Activated T-helper 1 cell treated with anti-CD3 and anti-CD28 coated beads, Interleukin-2, amount 50 U/mL, for 16 hours (primary cell): ENCODE results near the gene C6orf47.

ENCODE experiments used
- DNase-seq, 2 donors: peaks; one replicate each; pipeline ENCODE4 v3.0.0-alpha.2; 2020; ENCODE audit warnings: low read depth in 1 of 2, low spot score in 1 of 2

C6orf47 gene

GRCh38 chr6:31687860-31688693 lies 27.5 kb upstream of the C6orf47 start:
- no peak for DNase-seq

- DNase-seq, result no peak
Observed at GRCh38 chr6:31687321-31687720, 26.7 kb upstream of the C6orf47 start.

- DNase-seq, result no peak
Observed at GRCh38 chr6:31686483-31686882, 25.9 kb upstream of the C6orf47 start.

- DNase-seq, result no peak
Observed at GRCh38 chr6:31683591-31683990, 23.0 kb upstream of the C6orf47 start.

- no peak for DNase-seq
Observed at GRCh38 chr6:31681135-31681671, 20.6 kb upstream of the C6orf47 start.

GRCh38 chr6:31680226-31681134 lies 19.9 kb upstream of the C6orf47 start, which contains the start of gene LY6G5C:
Gene LY6G5C, minus strand, starts transcription at chr6:31681067. Its CDS starts 694 bp downstream, at chr6:31680373.
- peak; percentile 37 to 40 for DNase-seq

- DNase-seq, result no peak
Observed at GRCh38 chr6:31677955-31678354, 17.4 kb upstream of the C6orf47 start.

GRCh38 chr6:31676904-31677303 lies 16.3 kb upstream of the C6orf47 start:
- DNase-seq, result no peak

GRCh38 chr6:31676322-31676903 lies 15.8 kb upstream of the C6orf47 start:
- DNase-seq, result no peak

GRCh38 chr6:31669676-31670075 lies 9.1 kb upstream of the C6orf47 start, which contains the start of gene LY6G5B:
Gene LY6G5B, plus strand, starts transcription at chr6:31669976. Its CDS starts 975 bp downstream, at chr6:31670951.
- no peak for DNase-seq

- no peak for DNase-seq
Observed at GRCh38 chr6:31666337-31666965, 5.9 kb upstream of the C6orf47 start.

- peak; percentile 94 to 98 for DNase-seq
Observed at GRCh38 chr6:31665501-31666336, 5.1 kb upstream of the C6orf47 start, which contains the start of gene CSNK2B. Gene CSNK2B, plus strand, starts transcription at chr6:31666080. Its CDS starts 752 bp downstream, at chr6:31666832.

GRCh38 chr6:31664790-31665500 lies 4.4 kb upstream of the C6orf47 start, which contains the start of gene GPANK1:
Gene GPANK1, minus strand, starts transcription at chr6:31664997. Its CDS starts 519 bp downstream, at chr6:31664478.
- peak; percentile 78 for DNase-seq

- no peak for DNase-seq
Observed at GRCh38 chr6:31663961-31664789, 3.6 kb upstream of the C6orf47 start.

GRCh38 chr6:31663126-31663960 lies 2.8 kb upstream of the C6orf47 start:
- no peak for DNase-seq

- DNase-seq, result no peak
Observed at GRCh38 chr6:31662124-31662723, 1.6 kb upstream of the C6orf47 start.
